OCI-LY7 (cell line): Measurements from ENCODE around the gene ZNF83.

ENCODE experiments used
- CTCF ChIP-seq: fragments of 200-600 bp; sonication (generic); conservative IDR thresholded peaks from 2 replicates; pipeline ENCODE4 v1.5.1; 2014; ENCODE audit warnings: mild to moderate bottlenecking, antibody characterized with exemption, low read length, moderate library complexity, mixed read lengths
- EZH2phosphoT487 ChIP-seq: fragments of 200-600 bp; sonication (generic); IDR thresholded peaks from 2 replicates; pipeline ENCODE4 v1.6.1; 2018; ENCODE audit warnings: low read depth, borderline replicate concordance, mild to moderate bottlenecking, mixed run types, antibody characterized with exemption, low read length, moderate library complexity, mixed read lengths

DNA sequence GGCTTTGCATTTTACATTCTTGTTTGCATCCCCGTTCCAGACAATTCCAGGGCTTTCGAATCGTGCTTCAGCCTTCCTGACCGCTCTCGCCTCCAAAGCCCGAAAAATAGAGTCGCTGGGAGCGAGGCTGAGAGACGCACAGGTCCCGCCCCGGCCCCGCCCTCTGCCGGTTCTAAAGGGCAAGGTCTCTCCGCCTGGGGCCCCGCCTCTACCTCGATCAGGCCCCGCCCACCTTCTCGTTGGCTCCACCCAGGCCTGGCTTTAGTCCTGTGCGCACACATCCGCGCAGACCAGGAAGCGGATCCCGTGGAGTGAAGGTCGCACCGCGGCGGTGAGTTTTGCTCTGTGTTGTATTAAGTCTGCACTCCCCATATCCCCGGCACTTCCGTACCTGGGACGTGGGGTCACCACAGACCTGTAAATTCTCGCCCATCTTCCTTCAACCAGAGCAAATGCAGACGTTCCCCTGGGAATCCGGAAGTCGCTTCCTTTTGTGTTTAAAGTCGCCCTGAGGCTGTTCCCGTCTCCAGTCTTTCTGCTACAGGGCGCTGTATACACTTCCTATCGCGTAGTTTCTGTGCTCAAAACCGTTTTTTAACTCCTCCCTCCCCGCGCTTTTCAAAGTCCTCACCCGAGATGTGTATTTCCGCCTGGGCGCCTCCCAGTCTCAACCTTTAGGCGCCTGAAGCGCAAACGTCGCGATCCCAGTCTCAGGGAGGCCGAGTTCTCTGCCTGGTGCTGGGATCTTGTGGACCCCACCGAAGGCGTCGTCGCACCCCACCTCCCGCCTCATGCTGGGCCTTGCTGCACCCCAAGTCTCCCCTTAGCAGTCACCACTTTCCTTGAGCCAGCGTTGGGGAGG is 67.9 kb downstream of the ZNF83 start, which contains the start of gene ZNF701:
- TF ChIP-seq CTCF (no peak; the same call in 1 of the 2 replicates), EZH2phosphoT487 (no peak)
